ENCODE results near the gene CDKAL1.
A peak's percentile ranks its signal among the peaks of the same experiment; 100 is the strongest.

CDKAL1 gene

GRCh38 chr6:21110684-21111083, 576.4 kb downstream of the CDKAL1 start:
- Histone ChIP-seq H3K27me3 (replicated peaks) (no peaks in the 10 kb centered on the region), H3K27ac (no peak overlapping the region), H3K4me3 (ENCODE audit: low read depth, low read length) (no peak overlapping the region), H3K36me3 (replicated peaks) (no peaks in the 10 kb centered on the region)
- in situ Hi-C loops (cut with HindIII; ENCODE audit: low pct_ligation_motif_present, low sequenced_read_pairs) = no loop called here
- DNase-seq = no peak
- TF ChIP-seq CTCF (IDR thresholded peaks at IDR 0.05; ENCODE audit: low read depth, low read length, missing control alignments) = no peak

GRCh38 chr6:21111093-21111725, 577.0 kb downstream of the CDKAL1 start:
- no peak for TF ChIP-seq CTCF (IDR thresholded peaks at IDR 0.05; ENCODE audit: low read depth, low read length, missing control alignments)
- H3K27ac ChIP-seq = no peak overlapping the region
- H3K36me3 ChIP-seq (replicated peaks) = no peaks in the 10 kb centered on the region
- no peak overlapping the region for H3K4me3 ChIP-seq (ENCODE audit: low read depth, low read length)
- H3K27me3 ChIP-seq (replicated peaks) = no peaks in the 10 kb centered on the region
- in situ Hi-C loops (cut with HindIII; ENCODE audit: low pct_ligation_motif_present, low sequenced_read_pairs) = no loop called here
- DNase-seq = no peak

- DNase-seq = peak; percentile 50
- TF ChIP-seq CTCF (IDR thresholded peaks at IDR 0.05; ENCODE audit: low read depth, low read length, missing control alignments) = no peak
- Histone ChIP-seq H3K27me3 (replicated peaks) (no peaks in the 10 kb centered on the region), H3K4me3 (ENCODE audit: low read depth, low read length) (no peak overlapping the region), H3K27ac (no peak overlapping the region), H3K36me3 (replicated peaks) (no peaks in the 10 kb centered on the region)
- in situ Hi-C loops (cut with HindIII; ENCODE audit: low pct_ligation_motif_present, low sequenced_read_pairs) = no loop called here
These were observed 580.9 kb downstream of the CDKAL1 start for GRCh38 chr6:21115111-21115510.

GRCh38 chr6:21116736-21117135, 582.5 kb downstream of the CDKAL1 start:
- TF ChIP-seq CTCF (IDR thresholded peaks at IDR 0.05; ENCODE audit: low read depth, low read length, missing control alignments) = no peak
- no peak for DNase-seq
- Histone ChIP-seq H3K36me3 (replicated peaks) (no peaks in the 10 kb centered on the region), H3K27ac (no peak overlapping the region), H3K27me3 (replicated peaks) (no peaks in the 10 kb centered on the region), H3K4me3 (ENCODE audit: low read depth, low read length) (no peak overlapping the region)
- in situ Hi-C loops (cut with HindIII; ENCODE audit: low pct_ligation_motif_present, low sequenced_read_pairs) = no loop called here

- TF ChIP-seq CTCF (IDR thresholded peaks at IDR 0.05; ENCODE audit: low read depth, low read length, missing control alignments) = no peak
- H3K4me3 ChIP-seq (ENCODE audit: low read depth, low read length) = no peak overlapping the region
- H3K36me3 ChIP-seq (replicated peaks) = no peaks in the 10 kb centered on the region
- H3K27me3 ChIP-seq (replicated peaks) = no peaks in the 10 kb centered on the region
- in situ Hi-C loops (cut with HindIII; ENCODE audit: low pct_ligation_motif_present, low sequenced_read_pairs) = no loop called here
- DNase-seq = no peak
- no peak overlapping the region for H3K27ac ChIP-seq
These were observed 584.0 kb downstream of the CDKAL1 start for GRCh38 chr6:21118216-21118780.

Measured in brain microvascular endothelial cell (primary cell).